ENCODE data around the gene AGAP1. TPM values are rescaled to one million over a fixed set of nuclear protein-coding genes. Genes with fewer than 3 reads are reported as not detected.

AGAP1 gene
- total RNA-seq, 1 donor from 2014 or later, result 43.9 TPM

DNA sequence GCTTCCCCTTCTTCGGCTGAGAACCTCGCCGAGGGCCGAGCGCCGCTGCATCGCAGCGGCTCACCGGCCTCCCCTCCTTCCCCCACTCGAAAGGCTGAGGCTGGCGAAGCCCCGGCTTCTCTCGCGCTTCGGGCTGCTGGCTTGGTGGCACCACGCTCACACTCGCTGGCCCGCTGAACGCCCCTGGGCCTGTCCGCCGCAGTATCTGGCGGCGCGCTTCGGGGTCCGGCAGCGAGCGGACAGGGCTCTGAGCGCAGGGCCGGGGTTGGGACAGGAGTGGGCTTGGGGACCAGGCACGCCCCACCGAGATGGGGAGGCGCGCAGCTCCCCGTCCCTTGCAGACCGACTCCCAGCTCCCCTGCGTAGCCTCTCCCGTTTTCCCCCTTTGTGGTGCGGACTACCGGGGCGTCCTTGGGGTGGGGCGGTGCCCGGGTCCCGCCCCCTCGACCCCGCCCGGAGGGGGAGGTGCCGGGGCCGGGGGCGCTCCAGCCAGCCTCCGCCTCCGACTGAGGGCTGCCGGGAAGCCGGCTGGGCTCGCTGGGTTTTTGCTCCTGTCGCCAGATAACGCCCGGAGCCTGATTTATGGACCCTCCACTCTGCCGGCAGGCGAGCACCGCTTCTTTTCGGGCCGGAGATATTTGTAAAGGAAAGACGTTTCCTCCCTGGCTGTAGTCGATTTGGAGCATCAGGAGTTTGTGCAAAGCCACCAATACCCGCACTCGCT, 670.5 kb downstream of the AGAP1 start:
- Mint-ChIP-seq H3K4me1 (ENCODE audit: unreplicated experiment) (peaks cover 22% of the 10 kb centered on the region), H3K27me3 (ENCODE audit: unreplicated experiment) (peaks cover 44% of the 10 kb centered on the region), H3K36me3 (ENCODE audit: low read depth, unreplicated experiment) (peaks cover 7% of the 10 kb centered on the region), H3K4me3 (ENCODE audit: unreplicated experiment) (peak overlapping the region; percentile 87), H3K9me3 (ENCODE audit: unreplicated experiment) (no peaks in the 10 kb centered on the region), H3K27ac (ENCODE audit: unreplicated experiment) (no peak overlapping the region)
- TF ChIP-seq, protein P1, sequence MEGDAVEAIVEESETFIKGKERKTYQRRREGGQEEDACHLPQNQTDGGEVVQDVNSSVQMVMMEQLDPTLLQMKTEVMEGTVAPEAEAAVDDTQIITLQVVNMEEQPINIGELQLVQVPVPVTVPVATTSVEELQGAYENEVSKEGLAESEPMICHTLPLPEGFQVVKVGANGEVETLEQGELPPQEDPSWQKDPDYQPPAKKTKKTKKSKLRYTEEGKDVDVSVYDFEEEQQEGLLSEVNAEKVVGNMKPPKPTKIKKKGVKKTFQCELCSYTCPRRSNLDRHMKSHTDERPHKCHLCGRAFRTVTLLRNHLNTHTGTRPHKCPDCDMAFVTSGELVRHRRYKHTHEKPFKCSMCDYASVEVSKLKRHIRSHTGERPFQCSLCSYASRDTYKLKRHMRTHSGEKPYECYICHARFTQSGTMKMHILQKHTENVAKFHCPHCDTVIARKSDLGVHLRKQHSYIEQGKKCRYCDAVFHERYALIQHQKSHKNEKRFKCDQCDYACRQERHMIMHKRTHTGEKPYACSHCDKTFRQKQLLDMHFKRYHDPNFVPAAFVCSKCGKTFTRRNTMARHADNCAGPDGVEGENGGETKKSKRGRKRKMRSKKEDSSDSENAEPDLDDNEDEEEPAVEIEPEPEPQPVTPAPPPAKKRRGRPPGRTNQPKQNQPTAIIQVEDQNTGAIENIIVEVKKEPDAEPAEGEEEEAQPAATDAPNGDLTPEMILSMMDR (IDR thresholded peaks at IDR 0.05; ENCODE audit: unreplicated experiment), result no peak
- peak; percentile 51 for DNase-seq (ENCODE audit: low spot score)

DNA sequence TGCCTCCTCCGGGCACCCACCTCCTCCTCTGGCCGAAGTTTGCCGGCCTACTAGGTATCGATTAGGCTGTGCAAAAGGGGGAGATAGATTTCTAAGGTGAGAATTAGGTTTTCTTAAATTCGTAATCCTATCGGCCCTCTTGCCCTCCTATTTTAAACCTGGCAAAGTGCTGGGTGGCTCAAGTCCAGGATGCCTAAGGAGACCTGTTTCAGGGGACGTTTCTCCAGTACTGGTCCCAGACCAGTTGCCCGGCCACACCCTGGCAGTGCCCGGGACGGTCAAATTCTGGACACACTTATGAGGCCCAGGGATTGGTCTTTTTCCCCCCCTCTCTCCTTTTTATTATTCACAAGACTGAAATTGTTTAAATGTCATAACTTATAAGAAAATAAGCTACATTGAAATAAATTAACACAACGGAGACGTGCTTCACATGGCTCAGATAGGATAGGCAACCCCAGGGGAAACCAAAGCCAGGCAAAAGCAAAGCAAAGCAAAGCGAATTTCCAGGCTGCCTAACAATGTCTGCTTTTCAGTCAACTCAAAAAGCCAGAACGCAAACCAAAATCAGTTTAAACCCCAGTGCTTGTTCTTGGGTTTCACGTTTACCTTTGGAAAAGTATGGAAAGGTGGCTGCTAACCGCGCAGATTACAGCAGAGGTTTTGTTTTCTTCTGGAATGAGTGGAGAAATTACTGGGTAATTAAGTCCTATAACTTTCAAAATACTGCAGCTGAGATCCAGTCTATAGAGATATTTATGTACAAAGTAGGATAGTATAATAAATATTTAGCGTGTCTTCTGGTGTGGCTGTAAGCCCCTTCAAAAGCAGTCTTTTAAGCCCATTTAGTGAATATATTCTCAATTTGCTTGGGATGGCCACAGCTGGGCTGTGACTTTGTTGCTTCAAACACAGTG, 671.3 kb downstream of the AGAP1 start:
- Mint-ChIP-seq H3K4me1 (ENCODE audit: unreplicated experiment) (peaks cover 31% of the 10 kb centered on the region), H3K9me3 (ENCODE audit: unreplicated experiment) (no peaks in the 10 kb centered on the region), H3K36me3 (ENCODE audit: low read depth, unreplicated experiment) (peaks cover 7% of the 10 kb centered on the region), H3K27ac (ENCODE audit: unreplicated experiment) (no peak overlapping the region), H3K27me3 (ENCODE audit: unreplicated experiment) (peaks cover 50% of the 10 kb centered on the region), H3K4me3 (ENCODE audit: unreplicated experiment) (peak overlapping the region; percentile 87)
- TF ChIP-seq, protein P1 (IDR thresholded peaks at IDR 0.05; ENCODE audit: unreplicated experiment), result no peak
- DNase-seq (ENCODE audit: low spot score), result no peak

DNA sequence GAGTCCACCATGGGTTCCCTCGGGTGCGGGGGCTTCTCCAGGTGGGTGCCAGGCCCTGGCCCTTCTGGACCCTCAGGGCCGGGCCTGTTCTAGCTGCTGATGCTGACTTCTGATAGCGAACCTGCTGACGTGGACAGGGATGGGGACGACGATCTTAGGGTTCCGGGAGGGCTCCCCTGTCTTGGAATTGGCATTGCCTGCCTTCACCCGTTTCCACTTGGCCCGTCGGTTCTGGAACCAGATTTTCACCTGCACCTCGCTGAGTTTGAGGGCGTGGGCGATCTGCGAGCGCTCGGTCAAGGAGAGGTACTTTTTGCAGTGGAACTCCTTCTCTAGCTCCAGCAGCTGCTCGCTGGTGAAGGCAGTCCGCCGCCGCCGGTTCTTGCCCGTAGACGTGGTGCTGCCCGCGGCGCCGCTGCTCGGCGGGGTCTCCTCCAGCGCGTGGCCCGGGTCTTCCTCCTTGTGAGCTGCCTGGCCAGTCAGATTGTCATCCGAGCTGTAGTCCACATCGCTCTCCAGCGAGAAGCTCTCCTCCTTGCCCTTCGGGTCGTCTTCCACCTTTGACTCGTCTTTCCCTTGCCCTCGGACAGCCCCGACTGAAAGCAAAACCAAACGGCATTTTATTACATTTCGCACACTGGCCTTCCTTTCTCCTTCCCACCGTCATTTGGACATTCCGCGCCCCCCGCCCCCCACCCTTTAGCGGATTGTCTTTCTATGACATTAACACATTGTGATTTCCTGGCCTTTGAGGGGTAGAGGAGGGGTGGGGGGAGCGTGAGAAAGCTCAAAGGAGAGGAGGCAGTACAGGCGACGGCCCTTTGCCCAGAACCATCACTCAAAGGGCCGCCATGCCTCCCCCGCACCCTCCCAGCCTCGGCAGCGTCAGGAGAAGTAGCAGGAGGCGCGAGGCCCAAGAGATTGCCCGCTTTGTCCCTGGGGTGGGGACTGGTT, 672.3 kb downstream of the AGAP1 start:
- Mint-ChIP-seq H3K27me3 (ENCODE audit: unreplicated experiment) (peaks cover 48% of the 10 kb centered on the region), H3K27ac (ENCODE audit: unreplicated experiment) (no peak overlapping the region), H3K4me3 (ENCODE audit: unreplicated experiment) (peak overlapping the region; percentile 88), H3K36me3 (ENCODE audit: low read depth, unreplicated experiment) (peaks cover 7% of the 10 kb centered on the region), H3K9me3 (ENCODE audit: unreplicated experiment) (no peaks in the 10 kb centered on the region), H3K4me1 (ENCODE audit: unreplicated experiment) (peaks cover 36% of the 10 kb centered on the region)
- no peak for DNase-seq (ENCODE audit: low spot score)
- TF ChIP-seq, protein P1 (IDR thresholded peaks at IDR 0.05; ENCODE audit: unreplicated experiment), result no peak

DNA sequence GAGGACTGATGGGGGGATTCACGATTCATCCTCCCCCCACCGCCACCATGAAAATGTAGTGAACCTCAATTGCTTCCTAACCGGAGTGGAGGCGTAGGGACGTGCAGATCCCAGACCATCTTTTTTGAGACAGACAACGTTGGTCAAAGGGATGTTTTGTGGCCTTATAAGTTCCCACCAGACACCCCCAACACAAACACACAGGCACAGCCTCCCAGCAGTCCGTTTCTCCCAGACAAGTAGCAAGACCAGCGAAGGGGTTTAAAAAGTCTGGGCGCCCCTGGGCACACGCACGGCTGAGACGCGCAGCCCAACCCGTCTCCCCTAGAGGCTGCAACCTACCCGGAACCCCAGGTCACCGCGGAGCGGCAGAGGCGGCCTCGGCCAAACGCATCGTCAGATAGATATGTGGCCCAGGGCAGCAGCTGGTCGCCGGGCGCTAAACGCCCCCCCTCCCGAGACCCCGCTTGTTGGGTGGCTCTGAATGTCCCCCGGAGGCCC, 673.0 kb downstream of the AGAP1 start:
- peaks cover 36% of the 10 kb centered on the region for H3K4me1 Mint-ChIP-seq (ENCODE audit: unreplicated experiment)
- peaks cover 7% of the 10 kb centered on the region for H3K36me3 Mint-ChIP-seq (ENCODE audit: low read depth, unreplicated experiment)
- H3K4me3 Mint-ChIP-seq (ENCODE audit: unreplicated experiment), result peak overlapping the region; percentile 88
- TF ChIP-seq, protein P1 (IDR thresholded peaks at IDR 0.05; ENCODE audit: unreplicated experiment), result no peak
- H3K27me3 Mint-ChIP-seq (ENCODE audit: unreplicated experiment), result peaks cover 45% of the 10 kb centered on the region
- no peaks in the 10 kb centered on the region for H3K9me3 Mint-ChIP-seq (ENCODE audit: unreplicated experiment)
- no peak overlapping the region for H3K27ac Mint-ChIP-seq (ENCODE audit: unreplicated experiment)
- no peak for DNase-seq (ENCODE audit: low spot score)
